NCI-H748 treated with DMSO at 0.1 percent for 48 hours (cell line): Measurements from ENCODE around the gene RRBP1.
"Not testable (repeated sequence)": the region's sequence is repeated elsewhere in the genome, so short reads cannot be mapped to it uniquely, and the experiment has no call there.

Source experiments
- DNase-seq: peaks from one replicate; lab custom pipeline; 2025; lab: John Stamatoyannopoulos, UW

Gene RRBP1

DNA sequence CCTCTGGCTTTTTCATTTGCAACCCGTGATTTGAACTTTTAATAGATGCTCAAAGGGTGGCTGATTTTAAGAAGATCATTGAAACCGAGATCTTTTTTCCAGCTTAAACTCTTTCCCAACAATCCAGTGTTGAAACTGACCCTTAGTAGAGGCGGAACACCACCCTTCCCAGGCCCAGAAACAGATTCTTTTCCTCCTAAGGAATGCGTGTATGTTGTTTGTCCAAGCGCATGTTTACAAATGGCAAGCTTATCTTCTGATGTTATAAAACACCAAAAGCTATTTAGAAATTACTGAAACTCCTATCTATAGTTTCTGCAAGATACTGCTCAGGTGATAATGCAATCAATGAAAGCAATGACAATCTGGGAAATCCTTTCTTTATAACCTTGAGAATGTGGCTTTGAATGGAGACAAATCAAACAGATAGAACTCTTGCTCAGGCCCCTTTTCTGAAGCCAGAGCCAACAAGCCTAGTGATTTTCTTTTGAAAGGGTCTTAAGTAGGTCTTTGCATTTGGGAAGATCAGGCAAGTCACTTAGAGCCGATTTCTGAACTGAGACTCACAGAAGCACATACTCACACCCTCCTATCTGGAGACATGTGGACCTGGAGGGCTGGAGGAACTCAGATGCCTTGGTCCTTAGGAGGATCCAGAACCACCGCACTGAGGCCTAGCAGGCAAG, 26.8 kb upstream of the RRBP1 start:
- no peak for DNase-seq

DNA sequence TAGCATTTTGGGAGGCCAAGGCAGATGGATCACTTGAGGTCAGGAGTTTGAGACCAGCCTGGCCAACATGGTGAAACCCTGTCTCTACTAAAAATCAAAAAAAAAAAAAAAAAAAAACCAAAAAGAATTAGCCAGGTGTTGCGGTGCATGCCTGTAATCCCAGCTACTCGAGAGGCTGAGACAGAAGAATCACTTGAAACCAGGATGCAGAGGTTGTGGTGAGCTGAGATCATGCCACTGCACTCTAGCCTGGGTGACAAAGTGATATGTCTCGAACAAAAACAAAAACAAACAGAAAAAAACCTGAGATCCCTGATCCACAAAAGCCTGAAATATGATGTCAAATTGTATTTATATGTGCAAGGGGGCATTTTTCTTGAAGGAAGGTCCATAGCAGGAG, 25.9 kb upstream of the RRBP1 start:
- DNase-seq: not testable (repeated sequence)

DNA sequence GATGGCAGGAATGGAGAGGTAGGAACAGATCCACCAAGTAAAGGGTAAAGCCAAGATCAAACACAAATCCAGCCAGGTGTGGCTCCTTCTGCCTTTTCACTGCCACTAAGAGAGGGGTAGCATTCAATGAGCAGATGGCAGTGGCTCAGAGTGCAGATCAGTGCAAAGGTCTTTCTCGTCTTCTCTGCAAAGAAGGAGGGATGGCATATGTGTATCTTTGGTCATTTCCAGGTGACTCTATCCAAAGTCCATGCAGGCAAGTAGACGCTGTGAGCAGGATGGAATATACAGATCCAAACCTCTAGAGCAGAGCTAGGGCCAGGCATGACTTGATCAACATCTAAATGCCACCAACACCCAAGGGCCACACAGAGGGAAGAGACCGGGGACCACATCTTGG, 24.6 kb upstream of the RRBP1 start:
- DNase-seq: no peak

DNA sequence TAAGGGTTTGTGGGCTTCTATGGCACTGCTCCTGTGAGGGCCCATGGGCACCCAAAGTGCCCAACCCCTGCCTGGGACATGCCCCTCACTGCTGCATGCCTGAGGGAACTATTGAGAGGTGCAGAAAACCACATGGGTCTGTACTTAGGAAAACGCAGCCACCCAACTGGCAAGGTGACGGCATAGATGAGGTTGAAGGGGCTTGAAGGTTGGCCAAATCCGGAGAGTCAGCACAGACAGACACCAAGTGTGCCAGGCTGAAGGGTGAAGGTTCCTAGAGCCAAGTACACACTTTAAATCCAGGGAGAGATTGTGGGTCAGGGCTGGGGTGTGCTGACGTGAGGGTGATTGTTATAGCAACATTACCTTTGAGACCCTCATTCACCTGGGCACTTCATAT, 23.9 kb upstream of the RRBP1 start:
- DNase-seq: no peak

DNA sequence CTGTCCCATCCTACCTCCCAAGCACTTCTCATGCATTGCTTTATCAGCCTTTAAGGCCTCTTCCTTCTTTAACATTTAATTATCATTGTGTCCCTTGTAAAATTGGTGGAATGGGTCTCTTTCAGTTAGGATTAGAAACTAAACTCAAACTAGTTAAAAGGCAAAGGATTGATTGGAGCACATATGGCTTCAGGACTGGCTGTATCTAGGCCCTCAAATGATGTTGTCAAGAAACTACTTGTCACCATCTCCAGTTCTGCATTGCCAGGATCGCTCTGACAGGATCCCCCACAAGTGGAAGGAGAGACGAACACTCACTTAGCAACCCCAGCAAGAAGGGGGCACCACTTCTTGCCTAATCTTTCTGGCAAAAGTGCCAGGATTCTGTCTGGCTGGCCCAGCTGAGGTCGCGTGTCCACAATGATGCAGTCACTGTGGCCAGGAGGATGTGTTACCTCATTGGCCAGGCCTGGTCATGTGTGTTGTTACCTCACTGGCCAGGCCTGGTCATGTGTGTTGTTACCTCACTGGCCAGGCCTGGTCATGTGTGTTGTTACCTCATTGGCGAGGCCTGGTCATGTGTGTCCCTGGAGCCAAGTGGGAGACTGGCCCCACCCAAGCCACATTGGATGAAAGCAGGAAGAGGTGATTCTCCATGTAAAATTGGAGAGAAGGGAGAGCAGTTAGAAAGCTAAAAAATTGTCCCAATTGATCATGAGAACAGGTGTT, 22.7 kb upstream of the RRBP1 start:
- DNase-seq: no peak

DNA sequence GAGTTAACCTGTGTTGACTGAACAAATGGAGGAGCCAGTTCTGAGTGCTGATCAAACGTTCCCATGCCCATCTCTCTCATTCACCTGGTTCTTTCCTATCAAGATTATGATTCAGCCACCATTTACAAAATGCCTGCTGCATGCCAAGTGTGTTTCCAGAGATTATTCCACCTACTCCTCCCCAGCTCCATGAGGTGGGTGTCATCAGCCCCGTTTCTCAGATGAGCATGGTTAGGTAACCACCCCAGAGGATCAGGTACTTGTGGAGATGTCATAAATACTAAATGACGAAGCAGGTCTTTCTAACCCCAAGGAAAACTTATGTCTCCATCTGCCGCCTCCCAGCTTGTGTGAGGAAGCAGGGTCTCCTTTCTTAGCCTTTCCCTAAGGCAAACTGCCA, 19.8 kb upstream of the RRBP1 start:
- DNase-seq: no peak

DNA sequence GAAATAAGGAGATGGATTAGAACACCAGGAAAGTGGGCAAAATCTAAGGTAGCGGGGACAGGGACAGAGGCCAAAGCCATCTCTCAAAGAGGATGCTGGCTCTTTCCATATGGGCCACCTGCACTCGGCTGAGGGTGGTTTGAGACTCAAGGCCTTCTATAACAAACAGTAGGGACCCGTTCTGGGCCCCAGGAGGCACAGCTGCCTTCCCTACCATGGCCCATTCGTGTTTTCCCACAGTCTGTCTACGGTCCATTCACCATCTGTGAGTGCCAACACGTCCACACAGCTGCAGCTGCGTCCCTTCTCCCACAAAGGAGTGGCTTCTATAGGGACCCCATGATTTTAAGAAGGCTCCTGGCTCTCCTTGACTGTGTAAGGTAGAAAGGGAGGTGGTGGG, 18.6 kb upstream of the RRBP1 start:
- DNase-seq: no peak

DNA sequence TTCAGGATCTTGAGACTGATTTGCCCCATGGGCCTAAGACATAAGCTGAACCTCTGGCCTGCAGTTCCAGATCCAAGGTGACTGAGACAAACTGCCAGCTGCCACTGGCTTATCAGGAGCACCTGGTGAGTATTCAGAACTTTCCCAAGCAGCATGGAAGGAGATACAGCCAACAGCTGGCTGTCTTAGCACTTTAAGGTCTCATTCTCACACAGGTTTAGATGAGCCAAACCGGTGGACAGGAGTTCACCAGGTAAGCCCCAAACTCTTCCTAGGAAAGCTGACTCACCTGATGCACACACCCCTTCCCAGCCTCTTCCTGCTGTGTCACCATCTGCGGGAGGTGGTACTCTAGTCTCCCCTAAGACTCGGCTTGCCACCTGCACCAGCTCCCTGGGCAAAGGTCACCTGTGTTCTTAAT, 17.9 kb upstream of the RRBP1 start, which contains the start of gene BANF2:
BANF2 (plus strand) TSS at position 36 of the 421 bp plus-strand sequence. CDS start 25,060 bp downstream, outside the sequence.
- no peak for DNase-seq

DNA sequence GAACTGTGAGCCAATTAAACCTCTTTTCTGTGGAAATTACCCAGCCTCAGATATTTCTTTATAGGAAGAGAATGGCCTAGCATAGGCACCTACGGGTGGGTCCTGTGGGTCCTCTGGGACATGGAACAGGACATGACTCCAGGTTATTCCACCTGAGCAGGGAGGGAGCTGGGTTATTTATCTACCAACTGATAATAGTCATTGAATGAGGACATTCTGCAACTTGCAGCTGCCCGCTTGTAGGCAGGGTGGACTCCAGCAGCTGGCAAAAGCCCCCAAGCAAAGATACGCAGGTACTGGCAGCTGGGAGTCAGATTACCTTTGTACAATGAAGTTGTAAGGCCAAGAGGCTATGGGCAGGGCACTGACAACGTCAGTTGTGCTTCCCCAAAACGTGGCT, 16.3 kb upstream of the RRBP1 start:
- no peak for DNase-seq

DNA sequence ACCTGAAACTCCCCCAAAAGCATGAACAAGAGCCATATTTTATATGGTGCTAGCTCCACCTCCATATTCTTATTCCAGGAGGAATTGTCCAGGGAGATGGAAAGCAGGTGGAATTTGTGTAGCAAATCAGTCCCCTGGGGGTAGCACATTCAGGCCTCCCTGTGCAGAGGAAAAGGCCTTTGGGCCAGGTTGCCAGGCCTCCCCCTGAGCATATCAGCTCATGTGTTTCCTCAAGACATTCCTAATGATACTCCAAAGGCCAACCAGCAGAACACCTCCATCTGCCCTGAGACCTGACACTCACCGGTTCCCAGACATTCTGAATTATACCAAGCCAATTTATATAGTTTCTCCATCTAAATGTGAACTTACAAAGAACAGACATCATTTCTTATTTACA, 15.1 kb upstream of the RRBP1 start:
- DNase-seq: no peak

DNA sequence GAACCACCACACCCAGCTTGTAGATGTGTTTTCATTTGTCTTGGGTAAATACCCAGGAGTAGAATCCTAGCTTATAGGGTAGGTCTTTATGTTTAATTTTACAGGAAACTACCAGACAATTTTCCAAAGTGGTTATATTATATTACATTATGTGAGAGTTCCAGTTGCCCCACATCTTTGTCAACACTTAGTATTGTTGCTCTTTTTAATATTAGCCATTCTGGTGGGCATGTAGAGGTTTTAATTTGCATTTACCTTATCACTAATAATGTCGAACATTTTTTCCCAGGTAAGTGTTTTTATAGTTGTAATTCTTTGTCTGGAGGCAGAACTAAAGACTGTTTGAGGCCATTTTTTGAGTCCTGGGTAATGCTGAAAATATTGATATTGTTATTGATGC, 14.2 kb upstream of the RRBP1 start:
- no peak for DNase-seq

DNA sequence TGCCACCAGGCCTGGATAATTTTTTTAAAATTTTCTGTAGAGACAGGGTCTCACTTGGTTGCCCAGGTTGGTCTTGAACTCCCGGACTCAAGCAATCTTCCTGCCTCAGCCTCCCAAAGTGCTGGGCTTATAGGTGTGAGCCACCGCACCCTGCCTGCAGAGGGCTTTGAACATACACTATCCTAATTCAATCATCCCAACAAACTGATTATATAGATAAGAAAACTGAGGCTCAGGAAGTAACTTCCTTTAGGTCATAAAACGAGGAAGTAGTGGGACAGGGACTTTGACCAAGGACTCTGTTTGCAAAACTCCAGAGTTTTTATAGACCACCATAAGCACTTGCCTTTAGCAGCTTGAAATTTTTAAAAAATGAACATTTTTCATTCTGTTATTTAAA, 12.7 kb upstream of the RRBP1 start:
- no peak for DNase-seq

DNA sequence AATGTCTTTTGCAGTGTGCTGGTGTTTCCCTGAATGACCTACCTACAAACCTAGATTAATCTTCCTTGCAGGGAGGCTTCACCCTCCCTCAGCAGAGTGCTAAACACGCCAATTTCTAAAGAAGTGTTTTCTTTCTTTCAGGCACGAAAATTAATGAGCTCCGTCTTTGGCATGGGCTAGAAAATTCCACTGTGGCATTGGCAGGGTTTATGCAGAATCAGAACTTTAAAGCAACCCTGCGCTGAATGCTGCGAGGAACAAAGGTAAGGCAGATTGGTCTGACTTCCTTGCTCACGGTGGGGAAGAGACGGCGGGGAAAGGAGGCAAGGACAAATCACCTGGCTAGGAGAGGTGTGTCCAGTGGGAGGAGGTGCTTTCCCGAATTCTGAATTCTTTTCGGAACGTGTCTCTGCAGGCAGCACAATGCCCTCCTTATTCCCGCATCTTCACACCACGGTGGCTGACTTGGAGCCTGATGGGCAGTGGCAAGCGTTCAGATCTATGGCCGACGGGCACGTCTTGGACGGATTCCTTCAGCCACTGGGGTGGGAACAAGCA, 11.5 kb upstream of the RRBP1 start:
- no peak for DNase-seq

DNA sequence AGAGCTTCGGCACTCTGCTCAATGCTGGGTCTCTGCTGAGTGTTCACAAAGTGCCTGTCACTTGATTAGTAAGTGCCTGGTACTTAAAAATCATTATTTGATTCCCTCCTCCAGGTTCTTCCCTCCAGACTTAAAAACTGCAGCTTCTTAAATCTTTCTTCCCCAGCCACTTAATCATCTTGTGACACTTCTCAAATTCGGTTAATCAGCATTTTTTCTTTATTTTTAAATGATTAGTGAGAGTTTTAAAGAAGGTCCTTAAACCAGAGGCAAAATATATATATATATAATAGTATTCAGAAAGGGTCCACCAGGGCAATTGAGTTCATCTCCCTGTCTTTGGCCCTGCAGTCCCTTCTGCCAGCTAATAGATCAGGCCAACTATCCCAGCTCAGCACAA, 9.7 kb upstream of the RRBP1 start:
- no peak for DNase-seq

DNA sequence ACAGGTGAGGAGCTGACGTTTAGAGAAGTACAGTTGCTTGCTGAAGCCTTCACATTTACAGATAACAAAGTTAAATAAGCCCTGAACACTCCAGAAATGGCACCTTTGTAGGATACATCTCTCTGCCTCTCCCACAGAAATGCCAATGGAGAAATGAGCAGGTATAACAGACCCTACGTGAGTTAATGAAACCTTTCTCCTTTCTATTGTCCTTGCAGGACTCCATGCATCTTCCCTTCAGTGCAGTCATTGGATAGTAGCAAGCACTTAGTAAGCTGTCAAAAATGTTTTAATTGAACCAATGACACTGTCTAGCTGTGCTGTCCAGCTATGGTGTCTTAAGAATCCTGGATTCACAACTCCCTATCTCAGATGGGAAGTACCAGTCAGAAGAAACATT, 8.1 kb upstream of the RRBP1 start:
- no peak for DNase-seq

DNA sequence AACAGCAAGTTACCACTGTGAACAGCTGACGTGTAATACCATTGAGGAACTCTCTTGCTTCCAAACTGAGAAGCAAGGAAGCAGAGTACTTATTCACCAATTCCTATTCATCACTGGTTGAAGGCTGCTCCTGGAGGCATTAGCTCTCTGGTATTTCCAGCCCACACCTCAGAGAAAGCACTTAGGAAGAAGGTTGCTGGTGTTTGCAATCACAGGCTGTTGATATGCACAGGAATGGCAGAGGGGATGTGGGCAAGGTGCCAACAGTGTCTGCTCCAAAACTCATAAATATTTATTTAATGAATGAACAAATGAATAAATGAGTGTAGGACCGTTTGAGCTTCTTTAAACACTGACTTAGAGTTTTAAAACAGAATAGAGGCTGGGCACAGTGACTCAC, 6.9 kb upstream of the RRBP1 start:
- no peak for DNase-seq

DNA sequence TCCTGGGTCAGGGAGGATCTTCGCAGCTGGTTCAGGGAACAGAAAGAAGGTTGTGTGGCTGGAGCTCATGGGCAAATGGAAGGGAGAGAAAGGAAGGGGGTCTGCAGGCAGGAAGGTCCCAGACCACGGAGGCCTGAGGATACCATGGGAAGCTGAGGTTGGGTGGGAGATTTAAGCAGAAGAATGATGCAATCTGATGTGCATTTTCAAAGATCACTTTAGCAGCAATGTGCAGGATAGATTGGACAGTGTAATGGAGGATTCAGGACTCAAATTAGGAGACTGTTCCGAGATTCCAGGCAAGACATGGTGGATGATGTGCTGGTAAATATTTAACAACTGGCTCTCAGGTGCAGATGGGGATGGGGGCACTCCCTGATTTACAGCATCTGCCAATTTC, 5.8 kb upstream of the RRBP1 start:
- DNase-seq: no peak

DNA sequence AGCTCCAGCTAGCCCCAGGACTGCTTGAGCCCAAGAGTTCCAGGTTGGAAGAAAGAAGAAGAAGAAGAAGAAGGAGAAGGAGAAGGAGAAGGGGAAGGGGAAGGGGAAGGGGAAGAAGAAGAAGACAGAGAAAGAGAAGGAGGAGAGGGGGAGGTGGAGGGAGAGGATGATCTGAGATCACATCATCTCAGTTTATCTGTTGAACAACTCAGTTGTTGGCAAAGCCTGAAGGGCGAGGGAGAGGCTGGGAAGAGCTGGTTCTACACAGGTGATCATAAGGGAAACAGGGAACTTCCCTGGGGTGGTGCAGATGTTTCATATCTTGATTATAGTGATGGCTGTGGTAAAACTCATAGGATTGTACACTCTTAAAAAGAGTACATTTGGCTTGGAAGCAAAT, 3.1 kb upstream of the RRBP1 start:
- DNase-seq: no peak

DNA sequence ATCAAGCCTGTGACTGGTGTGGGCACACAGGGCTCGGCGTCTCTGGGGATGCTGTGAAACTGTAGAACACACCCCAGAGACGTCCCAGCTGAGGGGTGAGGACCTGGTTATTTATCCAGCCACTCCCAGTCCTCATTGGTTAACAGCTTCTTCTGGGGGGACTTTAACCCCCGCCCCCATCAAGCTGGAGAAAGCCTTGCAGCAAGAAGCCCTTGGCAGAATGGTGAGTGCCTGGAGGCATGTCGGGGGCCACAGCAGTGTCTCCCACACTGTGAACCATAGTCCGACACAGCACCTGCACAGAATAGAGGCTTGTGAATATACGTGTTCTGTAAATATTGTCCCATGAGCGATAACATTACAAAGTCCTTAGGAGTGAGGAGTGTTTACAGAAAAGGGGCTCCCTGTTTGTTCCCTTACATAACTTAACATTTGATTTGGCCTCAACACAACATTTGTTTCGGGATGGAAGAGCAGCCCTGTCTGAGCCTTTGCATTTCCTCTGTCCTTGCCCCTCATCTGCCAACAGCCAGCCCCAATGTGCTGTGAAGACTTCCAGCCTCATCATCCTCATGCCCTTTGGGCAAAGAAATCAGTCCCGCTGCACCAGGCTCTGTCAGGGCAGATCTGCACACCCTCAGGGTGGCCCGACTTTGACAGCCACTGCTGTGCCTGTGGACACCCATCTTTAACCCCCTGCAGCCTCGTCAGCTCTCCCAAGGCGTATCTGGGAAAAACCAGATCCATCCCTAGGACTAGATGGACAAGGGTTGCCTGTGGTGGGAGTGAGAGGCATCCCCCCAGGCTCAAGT, 2.2 kb upstream of the RRBP1 start:
- no peak for DNase-seq

DNA sequence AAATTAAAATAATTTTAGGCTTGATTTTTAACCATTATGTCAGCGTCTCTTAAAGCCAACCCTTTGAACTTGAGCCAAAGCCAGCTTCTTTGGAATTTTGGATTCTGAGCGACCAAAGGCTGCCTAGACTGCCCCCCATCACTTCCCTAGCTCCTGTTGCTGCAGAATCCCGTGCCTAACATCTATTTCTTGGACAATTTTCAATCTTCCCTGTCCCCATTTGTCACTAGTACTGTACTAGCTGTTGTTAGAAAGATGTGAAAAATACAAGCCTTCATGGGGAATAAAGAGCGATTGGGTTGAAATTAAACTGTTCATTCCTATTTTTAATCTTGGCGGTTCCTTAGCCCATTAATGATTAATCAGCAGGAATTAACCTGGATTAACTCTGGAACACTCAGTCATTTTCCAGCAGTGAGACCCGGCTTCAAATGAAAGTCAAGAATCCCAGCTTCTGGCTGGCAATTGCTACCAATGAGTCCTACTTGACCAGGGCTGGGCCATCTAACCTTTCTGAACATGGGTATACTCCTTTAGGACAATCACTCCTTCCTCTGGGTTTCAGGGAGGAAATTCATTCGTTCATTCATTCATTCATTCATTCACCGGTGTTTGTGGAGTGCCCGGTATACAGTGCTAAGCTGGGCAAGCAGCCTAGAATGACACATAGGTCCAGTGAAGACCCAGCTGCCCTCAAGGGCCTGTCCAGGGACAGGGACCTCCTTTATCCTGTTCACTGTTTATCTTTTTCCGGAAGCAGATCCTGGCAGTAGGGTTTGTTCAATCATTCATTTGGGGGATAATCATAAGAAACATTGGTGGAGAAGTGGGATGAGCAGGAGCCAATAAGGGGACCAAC, 1.4 kb upstream of the RRBP1 start:
- no peak for DNase-seq

DNA sequence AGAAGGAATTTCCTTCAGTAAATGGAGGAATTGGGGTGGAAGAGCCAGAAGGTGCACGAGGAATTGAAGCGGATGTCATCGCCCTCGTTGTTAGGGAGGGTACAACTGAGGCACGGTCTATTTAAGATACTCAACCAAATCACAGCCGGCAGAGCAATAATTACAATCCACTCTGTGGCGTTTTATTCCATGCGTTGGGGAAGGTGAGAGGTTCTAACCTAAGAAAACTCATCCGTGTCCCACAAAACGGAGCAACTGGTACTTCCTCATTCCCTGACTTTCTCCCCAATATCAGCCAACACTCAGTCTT, 802 bp upstream of the RRBP1 start:
- no peak for DNase-seq

DNA sequence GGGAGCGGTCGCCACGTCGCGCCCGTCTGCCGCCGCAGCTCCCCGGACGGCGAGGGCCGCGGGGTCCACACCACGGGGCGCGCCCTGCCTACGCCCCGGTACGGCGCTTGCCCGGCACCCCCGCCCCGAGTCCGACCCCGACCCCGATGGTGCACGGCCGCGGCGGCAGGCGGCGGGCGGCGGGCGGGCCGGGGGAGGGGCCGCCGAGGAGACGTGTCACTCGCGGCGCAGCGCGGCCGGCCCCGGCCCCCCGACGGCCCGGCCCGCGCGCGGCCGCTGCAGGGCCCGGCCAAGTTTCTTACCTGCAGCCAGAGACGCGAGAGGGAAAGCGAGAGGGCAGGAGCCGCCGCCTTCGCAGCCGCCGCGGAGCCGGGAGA, 328 bp downstream of the RRBP1 start:
- DNase-seq: no peak
